ENCODE data around the gene ARSG. TPM values are rescaled to one million over a fixed set of nuclear protein-coding genes. Genes with fewer than 3 reads are reported as not detected.
A peak's percentile ranks its signal among the peaks of the same experiment; 100 is the strongest.
"Not testable (repeated sequence)": the region's sequence is repeated elsewhere in the genome, so short reads cannot be mapped to it uniquely, and the experiment has no call there.

Gene ARSG
- total and polyA plus RNA-seq, 4 experiments from 2014 or later = 10.4 to 19.1 (median 13.1) TPM

DNA sequence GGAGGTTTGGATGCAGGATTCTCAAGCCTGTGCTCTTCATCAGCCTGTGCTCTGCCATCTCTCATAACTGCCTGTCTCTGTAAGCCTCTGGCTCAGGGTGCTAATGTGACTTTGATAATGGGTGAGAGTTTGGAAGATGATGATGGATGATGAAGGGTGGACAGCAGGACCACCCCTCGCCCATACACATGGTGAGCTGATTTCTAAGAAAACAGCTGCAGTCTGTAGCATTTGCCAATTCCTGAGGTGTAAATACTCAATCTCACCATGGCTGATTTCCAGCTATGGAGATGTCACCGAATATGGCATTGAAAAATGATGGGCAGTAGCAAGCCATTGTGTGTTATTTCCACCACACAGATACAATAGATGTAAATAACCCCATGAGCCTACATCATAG is 74.2 kb downstream of the ARSG start:
- ChIA-PET POLR2A (ENCODE audit: partially characterized antibody) (no interaction called here), CTCF (ENCODE audit: partially characterized antibody) (no interaction called here)
- H3K27me3 Mint-ChIP-seq = no peaks in the 10 kb centered on the region
- peak overlapping the region in 1 of 7 donors; percentile 59 for H3K27ac Mint-ChIP-seq
- intact Hi-C loops (cut with micrococcal nuclease) = no loop called here
- Histone ChIP-seq H3K9me3 (ENCODE audit: control insufficient read depth in 1 of 2, low read length in 2 of 2) (no peaks in the 10 kb centered on the region), H3K4me1 (ENCODE audit: insufficient read depth, low read length) (no peaks in the 10 kb centered on the region), H3K36me3 (ENCODE audit: insufficient read depth, low read length) (no peaks in the 10 kb centered on the region), H3K4me3 (ENCODE audit: low read length in 2 of 2) (no peak overlapping the region), H3K27ac (ENCODE audit: low read depth, low read length) (no peak overlapping the region), H3K27me3 (ENCODE audit: insufficient read depth, low read length) (no peaks in the 10 kb centered on the region)
- H3K9me3 Mint-ChIP-seq = peaks cover 0 to 2% (median 0%) of the 10 kb centered on the region in 8 donors
- no peak overlapping the region for H3K4me3 Mint-ChIP-seq
- H3K4me1 Mint-ChIP-seq = peaks cover 0 to 7% (median 4%) of the 10 kb centered on the region in 4 donors
- no peak for DNase-seq
- H3K36me3 Mint-ChIP-seq = peaks cover 7 to 16% of the 10 kb centered on the region in 2 donors

DNA sequence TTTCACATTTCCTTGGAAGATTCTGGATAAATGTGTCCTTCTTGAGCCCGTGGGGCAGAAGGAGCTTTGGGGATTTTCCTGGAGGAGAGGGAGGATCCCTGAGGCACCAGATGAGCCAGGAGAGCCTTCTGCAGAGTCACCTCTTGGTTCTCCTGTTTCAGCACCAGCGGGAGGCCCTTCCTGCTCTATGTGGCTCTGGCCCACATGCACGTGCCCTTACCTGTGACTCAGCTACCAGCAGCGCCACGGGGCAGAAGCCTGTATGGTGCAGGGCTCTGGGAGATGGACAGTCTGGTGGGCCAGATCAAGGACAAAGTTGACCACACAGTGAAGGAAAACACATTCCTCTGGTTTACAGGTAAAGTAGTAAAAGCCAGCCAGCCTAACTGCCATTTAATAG is 77.1 kb downstream of the ARSG start:
- Histone ChIP-seq H3K27me3 (ENCODE audit: insufficient read depth, low read length) (no peaks in the 10 kb centered on the region), H3K27ac (ENCODE audit: low read depth, low read length) (no peak overlapping the region), H3K9me3 (ENCODE audit: control insufficient read depth in 1 of 2, low read length in 2 of 2) (no peaks in the 10 kb centered on the region), H3K4me1 (ENCODE audit: insufficient read depth, low read length) (no peaks in the 10 kb centered on the region), H3K36me3 (ENCODE audit: insufficient read depth, low read length) (no peaks in the 10 kb centered on the region), H3K4me3 (ENCODE audit: low read length in 2 of 2) (no peak overlapping the region)
- ChIA-PET CTCF (ENCODE audit: partially characterized antibody) (interaction anchor here (0.9 kb wide), 1 partner anchor 64 kb away, joined by 4 read pairs; no protein-coding TSS in a partner anchor), POLR2A (ENCODE audit: partially characterized antibody) (no interaction called here)
- H3K27me3 Mint-ChIP-seq = no peaks in the 10 kb centered on the region
- H3K9me3 Mint-ChIP-seq = peaks cover 0 to 2% (median 0%) of the 10 kb centered on the region in 8 donors
- no peak overlapping the region for H3K27ac Mint-ChIP-seq
- H3K4me1 Mint-ChIP-seq = peaks cover 0 to 1% (median 0%) of the 10 kb centered on the region in 4 donors
- no peak overlapping the region for H3K4me3 Mint-ChIP-seq
- intact Hi-C loops (cut with micrococcal nuclease) = no loop called here
- peaks cover 12 to 23% of the 10 kb centered on the region in 2 donors for H3K36me3 Mint-ChIP-seq
- no peak for DNase-seq

- POLR2A ChIA-PET (ENCODE audit: partially characterized antibody) = interaction anchor here (1.3 kb wide), 1 partner anchor 39 kb away, joined by 3 read pairs; no protein-coding TSS in a partner anchor
- H3K4me3 Mint-ChIP-seq = no peak overlapping the region
- no peak overlapping the region for H3K4me3 ChIP-seq (ENCODE audit: low read length in 2 of 2)
- peaks cover 9 to 25% of the 10 kb centered on the region in 2 donors for H3K36me3 Mint-ChIP-seq
- H3K27me3 ChIP-seq (ENCODE audit: insufficient read depth, low read length) = no peaks in the 10 kb centered on the region
- no peaks in the 10 kb centered on the region for H3K4me1 ChIP-seq (ENCODE audit: insufficient read depth, low read length)
- intact Hi-C loops (cut with micrococcal nuclease) = no loop called here
- H3K9me3 ChIP-seq (ENCODE audit: control insufficient read depth in 1 of 2, low read length in 2 of 2) = no peaks in the 10 kb centered on the region
- no peaks in the 10 kb centered on the region for H3K36me3 ChIP-seq (ENCODE audit: insufficient read depth, low read length)
- H3K27ac Mint-ChIP-seq = no peak overlapping the region
- CTCF ChIA-PET (ENCODE audit: partially characterized antibody) = interaction anchor here (0.8 kb wide), 1 partner anchor 57 kb away, joined by 3 read pairs; no protein-coding TSS in a partner anchor
- no peak for DNase-seq
- H3K27me3 Mint-ChIP-seq = no peaks in the 10 kb centered on the region
- no peaks in the 10 kb centered on the region for H3K9me3 Mint-ChIP-seq
- no peak overlapping the region for H3K27ac ChIP-seq (ENCODE audit: low read depth, low read length)
- peaks cover 0 to 3% (median under 1%) of the 10 kb centered on the region in 4 donors for H3K4me1 Mint-ChIP-seq
These were observed 84.3 kb downstream of the ARSG start for GRCh38 chr17:68375566-68375965.

- H3K27ac Mint-ChIP-seq; H3K9me3 ChIP-seq (ENCODE audit: control insufficient read depth in 1 of 2, low read length in 2 of 2); H3K27ac ChIP-seq (ENCODE audit: low read depth, low read length); intact Hi-C loops (cut with micrococcal nuclease); DNase-seq; CTCF ChIA-PET (ENCODE audit: partially characterized antibody); H3K27me3 Mint-ChIP-seq; H3K4me3 Mint-ChIP-seq; H3K4me1 Mint-ChIP-seq; H3K4me1 ChIP-seq (ENCODE audit: insufficient read depth, low read length); H3K9me3 Mint-ChIP-seq; H3K27me3 ChIP-seq (ENCODE audit: insufficient read depth, low read length); H3K36me3 ChIP-seq (ENCODE audit: insufficient read depth, low read length); H3K4me3 ChIP-seq (ENCODE audit: low read length in 2 of 2): not testable (repeated sequence)
- H3K36me3 Mint-ChIP-seq = peaks cover 7 to 22% of the 10 kb centered on the region in 2 donors
- POLR2A ChIA-PET (ENCODE audit: partially characterized antibody) = interaction anchor here (1.3 kb wide), 1 partner anchor 38 kb away, joined by 3 read pairs; no protein-coding TSS in a partner anchor
These were observed 84.9 kb downstream of the ARSG start for GRCh38 chr17:68376178-68376577.

DNA sequence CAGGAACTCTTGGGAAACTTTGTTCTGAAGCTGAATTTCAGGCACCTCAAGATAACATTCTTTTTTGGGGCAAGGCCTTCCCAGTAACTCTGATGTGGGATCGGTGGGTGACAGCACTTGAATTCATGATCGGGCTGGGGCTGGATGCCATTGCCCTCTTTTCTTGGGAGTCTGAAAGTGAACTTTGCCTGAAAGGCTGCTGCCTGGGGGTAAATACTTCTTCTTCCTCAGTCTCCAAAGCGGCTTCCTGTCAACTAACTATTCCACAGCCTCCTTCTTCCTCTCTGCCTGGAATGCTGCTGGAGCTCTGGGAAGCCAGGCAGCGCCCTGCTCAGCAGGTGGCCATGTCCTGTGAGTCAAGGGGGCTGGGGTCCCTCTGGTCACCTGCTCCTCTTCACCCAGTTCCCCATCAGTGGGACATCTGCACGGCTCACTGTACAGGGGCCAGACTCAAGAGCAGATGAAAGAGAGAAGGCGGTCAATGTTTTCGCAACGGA is 86.5 kb downstream of the ARSG start:
- intact Hi-C loops (cut with micrococcal nuclease) = no loop called here
- Histone ChIP-seq H3K36me3 (ENCODE audit: insufficient read depth, low read length) (no peaks in the 10 kb centered on the region), H3K9me3 (ENCODE audit: control insufficient read depth in 1 of 2, low read length in 2 of 2) (no peaks in the 10 kb centered on the region), H3K27ac (ENCODE audit: low read depth, low read length) (no peak overlapping the region), H3K4me1 (ENCODE audit: insufficient read depth, low read length) (peaks cover 5% of the 10 kb centered on the region), H3K27me3 (ENCODE audit: insufficient read depth, low read length) (no peaks in the 10 kb centered on the region), H3K4me3 (ENCODE audit: low read length in 2 of 2) (no peak overlapping the region)
- H3K9me3 Mint-ChIP-seq = no peaks in the 10 kb centered on the region
- DNase-seq = no peak
- POLR2A ChIA-PET (ENCODE audit: partially characterized antibody) = no interaction called here
- no peaks in the 10 kb centered on the region for H3K27me3 Mint-ChIP-seq
- no peak overlapping the region for H3K4me3 Mint-ChIP-seq
- CTCF ChIA-PET (ENCODE audit: partially characterized antibody) = no interaction called here
- H3K27ac Mint-ChIP-seq = peak overlapping the region in 1 of 7 donors; percentile 29
- H3K4me1 Mint-ChIP-seq = peaks cover 4 to 20% (median 8%) of the 10 kb centered on the region in 4 donors
- peaks cover 3 to 13% of the 10 kb centered on the region in 2 donors for H3K36me3 Mint-ChIP-seq

DNA sequence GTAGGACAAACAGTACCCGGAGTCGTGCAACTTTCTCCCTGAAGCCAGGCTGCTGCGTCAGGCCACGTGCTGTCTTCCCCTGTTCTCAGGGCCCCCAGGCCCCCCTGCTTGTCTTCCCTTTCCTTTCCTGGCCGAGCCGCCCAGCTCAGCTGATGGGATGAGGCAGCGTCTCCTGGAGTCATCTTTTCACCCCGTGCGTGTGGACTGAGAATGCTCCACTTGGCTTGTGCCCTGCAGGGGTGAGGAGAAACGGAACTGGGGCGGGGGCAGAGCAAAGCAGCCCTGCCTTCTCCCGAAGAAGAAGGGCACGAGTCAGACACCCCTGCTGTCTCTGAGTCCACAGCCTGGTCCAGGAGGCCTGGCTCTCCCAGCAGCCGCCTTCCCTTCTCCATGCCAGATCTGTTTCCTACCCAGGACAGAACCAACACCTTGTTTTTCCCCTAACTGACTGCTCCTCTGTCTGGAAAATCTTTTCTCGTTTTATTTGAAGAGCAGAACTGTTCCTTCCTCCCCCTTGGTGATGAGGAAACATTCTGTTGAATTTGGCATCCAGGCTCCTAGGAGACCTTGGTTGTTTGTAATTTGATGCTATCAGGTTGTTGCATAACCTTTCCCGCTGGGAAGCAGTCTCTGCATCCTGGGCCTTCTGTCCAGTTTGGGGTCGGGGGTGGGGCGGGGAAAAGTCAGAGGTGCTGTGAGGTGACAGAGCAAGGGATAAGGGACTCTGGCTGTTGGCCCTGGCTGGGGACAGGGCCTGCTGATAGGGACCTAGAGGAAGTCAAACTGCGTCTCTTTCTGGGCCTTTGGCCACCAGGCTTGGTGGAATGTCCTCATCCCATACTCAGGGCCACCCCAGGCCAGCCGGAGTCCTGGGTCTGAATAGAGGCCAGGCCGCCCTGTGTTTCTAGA is 87.2 kb downstream of the ARSG start:
- Mint-ChIP-seq H3K4me3 (no peak overlapping the region), H3K4me1 (peaks cover 9 to 27% (median 14%) of the 10 kb centered on the region in 4 donors), H3K27ac (no peak overlapping the region), H3K9me3 (no peaks in the 10 kb centered on the region), H3K27me3 (no peaks in the 10 kb centered on the region), H3K36me3 (peaks cover 3 to 13% of the 10 kb centered on the region in 2 donors)
- H3K4me1 ChIP-seq (ENCODE audit: insufficient read depth, low read length) = peaks cover 12% of the 10 kb centered on the region
- no peak for DNase-seq
- H3K36me3 ChIP-seq (ENCODE audit: insufficient read depth, low read length) = no peaks in the 10 kb centered on the region
- intact Hi-C loops (cut with micrococcal nuclease) = no loop called here
- no peaks in the 10 kb centered on the region for H3K27me3 ChIP-seq (ENCODE audit: insufficient read depth, low read length)
- H3K4me3 ChIP-seq (ENCODE audit: low read length in 2 of 2) = no peak overlapping the region
- H3K9me3 ChIP-seq (ENCODE audit: control insufficient read depth in 1 of 2, low read length in 2 of 2) = no peaks in the 10 kb centered on the region
- H3K27ac ChIP-seq (ENCODE audit: low read depth, low read length) = no peak overlapping the region
- CTCF ChIA-PET (ENCODE audit: partially characterized antibody) = no interaction called here
- POLR2A ChIA-PET (ENCODE audit: partially characterized antibody) = no interaction called here

- Histone ChIP-seq H3K4me1 (ENCODE audit: insufficient read depth, low read length) (peaks cover 19% of the 10 kb centered on the region), H3K36me3 (ENCODE audit: insufficient read depth, low read length) (no peaks in the 10 kb centered on the region), H3K27me3 (ENCODE audit: insufficient read depth, low read length) (no peaks in the 10 kb centered on the region), H3K4me3 (ENCODE audit: low read length in 2 of 2) (no peak overlapping the region), H3K27ac (ENCODE audit: low read depth, low read length) (no peak overlapping the region), H3K9me3 (ENCODE audit: control insufficient read depth in 1 of 2, low read length in 2 of 2) (no peaks in the 10 kb centered on the region)
- intact Hi-C loops (cut with micrococcal nuclease) = no loop called here
- Mint-ChIP-seq H3K27me3 (no peaks in the 10 kb centered on the region), H3K9me3 (no peaks in the 10 kb centered on the region), H3K27ac (no peak overlapping the region), H3K4me3 (no peak overlapping the region), H3K36me3 (peaks cover 3 to 13% of the 10 kb centered on the region in 2 donors), H3K4me1 (peaks cover 15 to 33% (median 20%) of the 10 kb centered on the region in 4 donors)
- ChIA-PET CTCF (ENCODE audit: partially characterized antibody) (no interaction called here), POLR2A (ENCODE audit: partially characterized antibody) (no interaction called here)
- DNase-seq = no peak
These were observed 87.8 kb downstream of the ARSG start for GRCh38 chr17:68379177-68379510.
